ENCODE results near the gene XYLT1.

- TF ChIP-seq CTCF (IDR thresholded peaks at IDR 0.05): no peak
- TF ChIP-seq ZFX (IDR thresholded peaks at IDR 0.05; ENCODE audit: borderline replicate concordance): no peak
These were observed 247.8 kb downstream of the XYLT1 start for GRCh38 chr16:17222871-17223401.
